Measurements from ENCODE around the gene TMEM72. TPM values are rescaled to one million over a fixed set of nuclear protein-coding genes. Genes with fewer than 3 reads are reported as not detected.

Gene TMEM72
- total and polyA plus RNA-seq, 9 donors: 0.04 to 0.16 (median 0.12) TPM; not detected in 1

DNA sequence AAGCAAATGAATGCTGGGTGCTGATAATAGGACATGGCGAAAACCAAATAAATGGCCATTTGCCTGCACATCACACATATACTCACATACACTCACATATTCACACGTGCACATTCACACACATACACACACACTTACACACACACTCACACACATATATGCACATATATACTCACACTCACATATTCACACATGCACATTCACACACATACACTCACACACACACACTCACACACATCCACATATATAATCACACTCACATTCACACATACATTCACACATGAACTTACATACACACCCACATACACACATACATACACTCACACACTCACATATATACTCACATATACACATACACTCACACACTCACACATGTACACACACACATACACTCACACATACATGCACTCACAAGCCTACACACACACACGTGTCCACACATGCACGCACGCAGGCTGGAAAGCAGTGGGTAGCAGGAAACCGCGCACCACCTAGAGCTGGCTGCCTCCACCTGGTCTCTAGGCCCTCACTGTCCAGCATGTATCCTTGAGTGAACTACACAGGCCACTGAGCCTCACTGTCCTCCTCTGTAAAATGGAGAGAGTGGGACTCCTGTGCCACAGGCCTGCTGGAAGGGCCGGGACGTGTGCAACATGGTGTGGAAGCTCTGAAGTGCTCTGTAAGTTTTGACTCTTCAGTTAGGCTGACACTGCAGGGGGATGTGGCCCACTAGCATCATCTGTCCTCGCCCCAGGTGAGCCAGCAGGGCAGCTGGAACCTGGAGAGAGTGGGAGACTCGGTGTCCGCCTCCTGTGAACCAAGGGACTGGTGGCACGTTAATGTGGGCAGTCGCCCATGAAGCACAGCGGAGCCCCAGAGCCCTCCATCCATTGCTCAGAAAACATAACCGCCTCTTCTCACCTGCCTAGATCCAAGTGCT lies 14.9 kb downstream of the TMEM72 start:
- Histone ChIP-seq H3K36me3 (ENCODE audit: control insufficient read depth, insufficient read depth, low read length) (no peaks in the 10 kb centered on the region), H3K27me3 (ENCODE audit: control insufficient read depth, insufficient read depth, low read length) (no peaks in the 10 kb centered on the region), H3K9me3 (replicated peaks; ENCODE audit: control insufficient read depth, low read depth, low read length) (no peaks in the 10 kb centered on the region), H3K4me3 (ENCODE audit: low read length) (no peak overlapping the region), H3K4me1 (ENCODE audit: control insufficient read depth, insufficient read depth, low read length) (peaks cover 24% of the 10 kb centered on the region), H3K27ac (ENCODE audit: low read length) (no peak overlapping the region)
- WGBS (ENCODE audit: insufficient coverage): 89% methylated on average over 9 of the region's 16 CpGs
- no peak for DNase-seq

DNA sequence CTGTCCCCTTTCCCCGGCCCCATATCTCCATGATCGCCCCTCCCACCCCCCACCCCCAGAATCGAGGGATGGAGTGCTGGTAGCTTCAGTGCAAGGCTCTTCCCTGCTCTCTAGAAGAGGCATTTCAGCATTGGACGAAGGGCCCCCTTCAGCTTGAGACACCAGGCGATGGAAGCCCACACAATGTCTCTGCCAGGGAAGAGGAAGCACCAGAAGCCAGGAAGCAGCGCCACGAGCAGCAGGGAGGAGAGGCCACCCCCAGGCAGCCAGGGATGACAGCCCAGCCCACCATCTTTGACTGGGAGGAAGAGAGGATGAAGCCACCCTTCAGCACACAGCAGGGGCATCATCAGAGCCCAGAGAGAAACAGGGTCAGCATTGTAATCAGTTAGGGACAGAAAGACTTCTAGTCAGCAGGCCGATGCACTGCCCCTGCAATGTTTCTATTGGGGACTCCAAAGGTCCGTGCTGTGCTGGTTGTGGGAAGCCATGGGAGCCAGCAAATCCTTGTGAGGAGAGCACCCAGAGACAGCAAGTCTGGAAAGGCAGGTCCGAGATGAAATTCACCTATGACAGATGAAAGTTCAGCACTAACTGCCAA lies 15.7 kb downstream of the TMEM72 start:
- H3K36me3 ChIP-seq (ENCODE audit: control insufficient read depth, insufficient read depth, low read length): no peaks in the 10 kb centered on the region
- DNase-seq: no peak
- no peaks in the 10 kb centered on the region for H3K27me3 ChIP-seq (ENCODE audit: control insufficient read depth, insufficient read depth, low read length)
- WGBS (ENCODE audit: insufficient coverage): 66% methylated on average over 5 of the region's 10 CpGs
- H3K4me1 ChIP-seq (ENCODE audit: control insufficient read depth, insufficient read depth, low read length): peaks cover 24% of the 10 kb centered on the region
- no peak overlapping the region for H3K27ac ChIP-seq (ENCODE audit: low read length)
- no peak overlapping the region for H3K4me3 ChIP-seq (ENCODE audit: low read length)
- no peaks in the 10 kb centered on the region for H3K9me3 ChIP-seq (replicated peaks; ENCODE audit: control insufficient read depth, low read depth, low read length)

DNA sequence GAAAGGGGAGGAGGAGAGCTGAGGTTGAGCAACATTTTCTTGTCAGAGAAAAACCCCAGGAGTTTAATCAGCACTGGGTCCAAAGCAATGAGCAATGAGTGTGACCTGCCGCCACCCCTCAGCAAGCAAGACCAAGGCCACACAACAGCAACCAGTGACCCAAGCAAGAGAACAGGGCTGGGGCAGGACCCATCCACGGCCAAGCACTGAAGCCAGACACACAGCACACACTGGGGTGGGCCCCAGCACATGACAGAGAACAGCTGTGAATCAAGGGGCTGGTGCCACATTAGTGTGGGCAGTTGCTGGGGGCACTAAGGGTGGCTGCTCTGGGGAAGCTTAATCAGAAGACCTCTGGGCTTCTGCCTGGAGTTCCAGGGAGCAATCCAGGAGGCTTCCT lies 16.2 kb downstream of the TMEM72 start:
- Histone ChIP-seq H3K4me3 (ENCODE audit: low read length) (no peak overlapping the region), H3K9me3 (replicated peaks; ENCODE audit: control insufficient read depth, low read depth, low read length) (no peaks in the 10 kb centered on the region), H3K4me1 (ENCODE audit: control insufficient read depth, insufficient read depth, low read length) (peaks cover 26% of the 10 kb centered on the region), H3K27me3 (ENCODE audit: control insufficient read depth, insufficient read depth, low read length) (no peaks in the 10 kb centered on the region), H3K27ac (ENCODE audit: low read length) (no peak overlapping the region), H3K36me3 (ENCODE audit: control insufficient read depth, insufficient read depth, low read length) (no peaks in the 10 kb centered on the region)
- WGBS (ENCODE audit: insufficient coverage): 100% methylated on average over 1 of the region's 2 CpGs
- DNase-seq: no peak

DNA sequence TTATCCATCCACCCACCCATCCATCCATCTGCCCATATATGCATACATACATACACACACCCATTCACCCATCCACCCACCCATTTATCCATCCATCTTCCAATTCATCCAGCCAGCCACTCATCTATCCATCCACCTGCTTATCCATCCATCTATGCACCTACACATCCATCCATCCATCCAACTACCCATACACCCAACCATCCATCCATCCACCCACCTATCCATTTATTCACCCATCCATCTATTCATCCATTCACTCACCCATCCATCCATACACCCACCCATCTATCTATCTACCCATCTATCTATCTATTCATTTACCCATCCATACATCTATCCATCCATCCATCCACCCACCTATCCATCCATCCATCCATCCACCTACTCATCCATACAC lies 17.3 kb downstream of the TMEM72 start:
- Histone ChIP-seq H3K27ac (ENCODE audit: low read length) (no peak overlapping the region), H3K4me3 (ENCODE audit: low read length) (no peak overlapping the region), H3K4me1 (ENCODE audit: control insufficient read depth, insufficient read depth, low read length) (peaks cover 37% of the 10 kb centered on the region), H3K27me3 (ENCODE audit: control insufficient read depth, insufficient read depth, low read length) (no peaks in the 10 kb centered on the region), H3K9me3 (replicated peaks; ENCODE audit: control insufficient read depth, low read depth, low read length) (no peaks in the 10 kb centered on the region), H3K36me3 (ENCODE audit: control insufficient read depth, insufficient read depth, low read length) (no peaks in the 10 kb centered on the region)
- no peak for DNase-seq

DNA sequence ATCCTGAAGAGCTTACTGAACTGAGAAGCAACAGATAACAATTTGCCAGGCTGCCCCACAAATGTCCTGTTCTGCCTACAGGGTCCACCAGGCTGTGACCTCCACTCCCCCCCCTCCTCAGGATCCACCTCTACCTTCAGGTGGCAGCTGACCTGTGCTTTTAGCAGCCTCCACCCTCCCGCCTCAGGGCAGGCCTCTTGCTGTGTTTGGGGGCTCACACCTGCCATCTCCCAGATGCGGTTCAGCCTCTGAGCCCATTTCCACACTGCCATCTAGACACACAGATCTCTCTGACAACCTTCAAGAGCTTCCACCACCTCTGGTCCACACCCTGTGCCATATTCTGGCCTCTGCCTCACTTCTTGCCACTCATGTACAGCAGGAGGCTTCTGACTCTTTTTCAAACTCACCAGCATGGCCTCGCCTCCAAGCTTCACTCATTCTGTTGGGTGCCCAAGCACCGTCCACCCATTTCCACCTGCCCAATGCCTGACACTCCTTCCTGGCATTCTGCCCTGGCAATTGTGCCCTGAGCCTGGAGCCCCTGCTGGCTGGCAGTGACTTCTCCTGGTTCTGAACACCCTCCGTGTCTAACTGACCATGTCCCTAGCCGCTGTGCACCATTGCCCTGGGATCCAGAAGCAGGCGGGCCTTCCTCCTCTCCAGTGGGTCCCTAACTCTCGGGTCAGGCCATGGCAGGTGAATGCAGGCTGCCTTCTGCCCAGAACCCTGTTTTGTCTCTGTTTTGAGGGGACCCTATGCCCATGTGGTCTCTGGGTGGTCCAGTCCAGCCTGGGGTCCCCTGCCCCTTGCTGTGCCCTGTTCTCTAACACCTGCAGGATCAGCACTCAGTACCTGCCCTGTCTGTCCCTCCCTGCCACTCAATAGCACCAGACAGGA lies 18.5 kb downstream of the TMEM72 start:
- H3K27me3 ChIP-seq (ENCODE audit: control insufficient read depth, insufficient read depth, low read length): no peaks in the 10 kb centered on the region
- H3K27ac ChIP-seq (ENCODE audit: low read length): no peak overlapping the region
- peaks cover 45% of the 10 kb centered on the region for H3K4me1 ChIP-seq (ENCODE audit: control insufficient read depth, insufficient read depth, low read length)
- H3K4me3 ChIP-seq (ENCODE audit: low read length): no peak overlapping the region
- no peaks in the 10 kb centered on the region for H3K9me3 ChIP-seq (replicated peaks; ENCODE audit: control insufficient read depth, low read depth, low read length)
- DNase-seq: no peak
- WGBS (ENCODE audit: insufficient coverage): 92% methylated on average over 8 of the region's 8 CpGs
- H3K36me3 ChIP-seq (ENCODE audit: control insufficient read depth, insufficient read depth, low read length): no peaks in the 10 kb centered on the region

DNA sequence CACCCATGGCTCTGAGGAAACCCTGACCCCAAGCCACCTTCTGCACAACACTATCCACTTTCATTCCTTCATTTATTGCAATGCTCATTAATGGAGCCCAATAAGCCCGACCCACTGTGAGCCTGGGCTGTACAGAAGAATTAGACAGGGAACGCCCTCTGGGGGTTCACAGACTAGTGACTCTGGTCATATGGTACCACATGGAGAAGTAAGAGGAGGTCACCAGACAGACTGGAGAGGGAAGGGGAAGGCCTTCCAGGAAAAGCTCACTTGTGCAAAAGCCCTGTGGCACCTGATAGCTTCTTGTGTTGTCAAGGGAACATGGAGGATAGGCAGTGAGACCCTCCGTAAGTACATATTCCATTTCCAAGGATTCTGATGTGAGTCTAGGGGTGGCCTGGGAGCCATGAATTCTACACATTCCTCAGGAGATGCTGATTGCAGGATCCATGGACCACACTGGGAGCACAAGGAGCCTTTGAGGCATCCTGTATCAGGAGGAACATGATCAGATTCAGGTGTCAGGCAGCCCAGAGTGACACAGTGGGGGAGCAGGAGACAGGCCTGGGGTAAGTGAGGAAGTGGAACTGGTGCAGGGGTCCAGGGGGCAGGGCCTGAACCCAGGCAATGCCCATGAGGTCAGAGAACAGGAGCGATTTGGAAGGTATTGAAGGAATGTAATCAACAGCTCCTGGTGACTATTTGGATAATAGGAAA lies 19.9 kb downstream of the TMEM72 start:
- WGBS (ENCODE audit: insufficient coverage): 90% methylated on average over 3 of the region's 4 CpGs

DNA sequence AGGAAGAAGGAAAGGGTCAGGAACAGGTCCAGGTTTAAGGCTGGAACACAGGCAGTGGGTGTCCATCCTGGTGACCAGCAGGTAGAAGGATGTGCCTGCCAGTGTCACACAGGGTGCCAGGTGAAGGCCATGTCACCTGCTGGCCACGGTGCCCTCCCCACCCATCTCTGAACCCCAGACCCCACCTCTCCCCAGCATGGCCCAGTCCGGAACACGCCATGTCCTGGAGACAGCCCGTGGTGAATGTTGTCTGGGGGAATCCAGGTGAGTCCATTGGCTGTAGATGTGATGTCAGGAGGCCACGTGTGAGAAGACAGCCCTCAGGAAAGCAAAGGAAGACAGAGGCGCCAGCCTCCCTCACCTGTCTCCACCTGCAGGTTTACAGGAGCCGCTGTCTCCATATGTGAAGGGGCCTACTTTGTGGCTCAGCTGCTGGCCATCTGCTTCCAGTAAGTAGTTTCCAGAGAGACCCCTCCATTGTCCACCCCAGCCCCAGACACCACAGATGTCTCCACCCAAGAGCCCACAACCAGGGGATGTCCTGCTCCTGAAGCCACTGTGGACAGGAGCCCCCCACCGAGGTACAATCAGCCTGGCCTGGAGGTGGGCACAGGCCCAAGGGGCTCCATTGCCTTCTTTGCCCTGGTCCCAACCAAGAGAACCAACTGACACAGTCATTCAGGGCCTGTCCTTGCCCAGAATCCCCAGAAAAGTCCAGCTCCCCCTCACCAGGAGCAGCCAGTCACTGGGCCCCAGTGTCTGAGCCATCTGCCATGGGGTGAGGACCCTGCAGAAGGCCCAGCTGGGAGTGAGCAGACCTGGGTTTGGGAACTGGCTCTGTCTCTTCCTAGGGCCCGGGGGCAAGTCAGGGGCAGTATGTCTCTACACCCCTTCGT lies 20.7 kb downstream of the TMEM72 start:
- no peak for DNase-seq
- no peak overlapping the region for H3K27ac ChIP-seq (ENCODE audit: low read length)
- 95% methylated on average over 3 of the region's 10 CpGs for whole genome bisulfite sequencing (ENCODE audit: insufficient coverage)
- H3K36me3 ChIP-seq (ENCODE audit: control insufficient read depth, insufficient read depth, low read length): no peaks in the 10 kb centered on the region
- H3K4me3 ChIP-seq (ENCODE audit: low read length): no peak overlapping the region
- peaks cover 58% of the 10 kb centered on the region for H3K4me1 ChIP-seq (ENCODE audit: control insufficient read depth, insufficient read depth, low read length)
- H3K9me3 ChIP-seq (replicated peaks; ENCODE audit: control insufficient read depth, low read depth, low read length): no peaks in the 10 kb centered on the region
- H3K27me3 ChIP-seq (ENCODE audit: control insufficient read depth, insufficient read depth, low read length): no peaks in the 10 kb centered on the region

More for the DNA sequence above, 19.9 kb downstream of the TMEM72 start:
- DNase-seq: no peak
- Histone ChIP-seq H3K4me1 (ENCODE audit: control insufficient read depth, insufficient read depth, low read length) (peaks cover 51% of the 10 kb centered on the region), H3K4me3 (ENCODE audit: low read length) (no peak overlapping the region), H3K27ac (ENCODE audit: low read length) (no peak overlapping the region), H3K9me3 (replicated peaks; ENCODE audit: control insufficient read depth, low read depth, low read length) (no peaks in the 10 kb centered on the region), H3K27me3 (ENCODE audit: control insufficient read depth, insufficient read depth, low read length) (no peaks in the 10 kb centered on the region), H3K36me3 (ENCODE audit: control insufficient read depth, insufficient read depth, low read length) (no peaks in the 10 kb centered on the region)

DNA sequence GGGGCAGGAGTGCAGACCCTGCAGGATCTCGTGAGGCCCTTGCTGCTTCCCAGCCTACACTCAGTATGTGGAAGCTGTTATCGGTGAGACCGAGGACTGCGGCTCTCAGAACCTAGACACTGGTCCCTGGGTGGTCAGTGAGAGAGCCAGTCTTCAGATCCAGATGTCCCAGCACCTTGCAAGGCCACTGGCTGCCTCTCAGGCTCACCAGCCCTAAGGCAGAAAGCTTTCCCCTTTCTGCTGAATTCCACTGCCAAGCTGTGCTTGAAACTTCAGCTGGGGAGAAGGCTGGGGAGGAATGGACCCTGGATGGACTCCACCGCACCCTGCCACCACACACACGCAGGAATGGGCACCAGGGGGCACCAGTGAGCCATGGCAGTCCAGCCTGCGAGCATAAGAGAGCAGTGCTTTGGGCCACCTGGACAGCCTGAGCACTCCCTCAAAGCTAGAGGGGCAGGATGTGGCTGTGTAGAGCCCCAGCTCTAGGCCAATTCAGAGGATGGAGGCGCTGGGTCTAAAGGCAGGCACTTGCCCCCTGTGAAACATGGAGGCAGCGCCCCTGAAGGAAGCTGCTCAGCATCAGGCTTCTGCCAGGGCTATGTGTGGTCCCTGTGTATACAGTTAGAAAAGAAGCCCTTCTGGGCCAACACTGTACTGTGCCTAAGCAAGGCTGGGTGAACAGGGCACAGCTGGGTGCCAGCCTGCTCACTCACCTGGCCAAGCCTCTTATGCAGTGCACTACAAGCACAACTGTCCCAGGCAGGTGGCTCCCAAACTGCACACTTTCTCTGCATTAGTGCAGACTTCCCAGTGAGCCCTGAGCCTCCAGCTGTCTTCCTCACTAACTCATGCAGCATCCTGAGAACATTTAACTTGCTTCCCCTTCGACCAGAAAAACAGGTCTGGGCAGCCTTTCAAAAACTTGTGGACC lies 21.6 kb downstream of the TMEM72 start:
- DNase-seq: peak; percentile 86
- no peaks in the 10 kb centered on the region for H3K27me3 ChIP-seq (ENCODE audit: control insufficient read depth, insufficient read depth, low read length)
- H3K36me3 ChIP-seq (ENCODE audit: control insufficient read depth, insufficient read depth, low read length): no peaks in the 10 kb centered on the region
- H3K9me3 ChIP-seq (replicated peaks; ENCODE audit: control insufficient read depth, low read depth, low read length): no peaks in the 10 kb centered on the region
- peaks cover 57% of the 10 kb centered on the region for H3K4me1 ChIP-seq (ENCODE audit: control insufficient read depth, insufficient read depth, low read length)
- no peak overlapping the region for H3K27ac ChIP-seq (ENCODE audit: low read length)
- 41% methylated on average over 7 of the region's 10 CpGs for WGBS (ENCODE audit: insufficient coverage)
- H3K4me3 ChIP-seq (ENCODE audit: low read length): no peak overlapping the region

Data from muscle of leg (tissue), 11 donors.